Calu3 (cell line): ENCODE data around the gene TRIM38. TPM values are rescaled to one million over a fixed set of nuclear protein-coding genes. Genes with fewer than 3 reads are reported as not detected.

Source experiments
- BruUV-seq: library from RNA; stranded (reverse); fragments of 400-500 nt; replicated peaks from 2 replicates; lab custom pipeline; 2021; lab: Mats Ljungman, UMichigan
- CTCF ChIA-PET: fragments of 300-600 bp; sonication (Branson Sonifier 250); formaldehyde crosslinking; loops from one replicate; lab custom pipeline; 2022; ENCODE audit warnings: antibody characterized with exemption; lab: Charles Lee
- DNase-seq: peaks from one replicate; pipeline ENCODE4 v3.0.0; 2022
- H3K27ac Mint-ChIP-seq: one replicate; pipeline ENCODE4 v1.8.0; 2022; ENCODE audit warnings: mixed read lengths; ENCODE audit not compliant: unreplicated experiment
- H3K27me3 Mint-ChIP-seq: one replicate; pipeline ENCODE4 v1.8.0; 2022; ENCODE audit warnings: mixed read lengths; ENCODE audit not compliant: unreplicated experiment
- H3K36me3 Mint-ChIP-seq: one replicate; pipeline ENCODE4 v1.8.0; 2022; ENCODE audit warnings: mild to moderate bottlenecking, moderate library complexity, mixed read lengths; ENCODE audit not compliant: insufficient read depth, unreplicated experiment
- H3K4me1 Mint-ChIP-seq: one replicate; pipeline ENCODE4 v1.8.0; 2022; ENCODE audit warnings: mild to moderate bottlenecking, low read depth, mixed read lengths; ENCODE audit not compliant: unreplicated experiment
- H3K4me3 Mint-ChIP-seq: one replicate; pipeline ENCODE4 v1.8.0; 2022; ENCODE audit warnings: mild to moderate bottlenecking, low read depth, moderate library complexity, mixed read lengths; ENCODE audit not compliant: unreplicated experiment
- H3K9me3 Mint-ChIP-seq: one replicate; pipeline ENCODE4 v1.8.0; 2022; ENCODE audit warnings: low read depth, mixed read lengths; ENCODE audit not compliant: unreplicated experiment
- intact Hi-C: fragments of 100-400 bp; cut with micrococcal nuclease; formaldehyde crosslinking; loops from one replicate; pipeline ENCODE4 v1.10.0; 2022; ENCODE audit not compliant: unreplicated experiment
- total RNA-seq: library from RNA; stranded (reverse); gene quantifications from 2 replicates; pipeline ENCODE4 v1.2.3, GENCODE V29; 2022
- TF ChIP-seq, protein P1 (sequence below): fragments of 200-600 bp; IDR thresholded peaks from one replicate; pipeline ENCODE4 v1.8.0; 2022; ENCODE audit warnings: antibody characterized with exemption; ENCODE audit not compliant: unreplicated experiment

Gene TRIM38
- total RNA-seq, 1 experiment from 2014 or later: 20.6 TPM

GRCh38 chr6:26028746-26029569, 66.4 kb downstream of the TRIM38 start:
- intact Hi-C loops: no loop called here

GRCh38 chr6:26029570-26029856, 66.9 kb downstream of the TRIM38 start:
- DNase-seq: no peak
- peaks cover 13% of the 10 kb centered on the region for H3K27me3 Mint-ChIP-seq
- TF ChIP-seq, protein P1, sequence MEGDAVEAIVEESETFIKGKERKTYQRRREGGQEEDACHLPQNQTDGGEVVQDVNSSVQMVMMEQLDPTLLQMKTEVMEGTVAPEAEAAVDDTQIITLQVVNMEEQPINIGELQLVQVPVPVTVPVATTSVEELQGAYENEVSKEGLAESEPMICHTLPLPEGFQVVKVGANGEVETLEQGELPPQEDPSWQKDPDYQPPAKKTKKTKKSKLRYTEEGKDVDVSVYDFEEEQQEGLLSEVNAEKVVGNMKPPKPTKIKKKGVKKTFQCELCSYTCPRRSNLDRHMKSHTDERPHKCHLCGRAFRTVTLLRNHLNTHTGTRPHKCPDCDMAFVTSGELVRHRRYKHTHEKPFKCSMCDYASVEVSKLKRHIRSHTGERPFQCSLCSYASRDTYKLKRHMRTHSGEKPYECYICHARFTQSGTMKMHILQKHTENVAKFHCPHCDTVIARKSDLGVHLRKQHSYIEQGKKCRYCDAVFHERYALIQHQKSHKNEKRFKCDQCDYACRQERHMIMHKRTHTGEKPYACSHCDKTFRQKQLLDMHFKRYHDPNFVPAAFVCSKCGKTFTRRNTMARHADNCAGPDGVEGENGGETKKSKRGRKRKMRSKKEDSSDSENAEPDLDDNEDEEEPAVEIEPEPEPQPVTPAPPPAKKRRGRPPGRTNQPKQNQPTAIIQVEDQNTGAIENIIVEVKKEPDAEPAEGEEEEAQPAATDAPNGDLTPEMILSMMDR: no peak
- BruUV-seq: no TSS peak
- H3K9me3 Mint-ChIP-seq: no peaks in the 10 kb centered on the region
- peak overlapping the region; percentile 100 for H3K27ac Mint-ChIP-seq
- no peak overlapping the region for H3K4me3 Mint-ChIP-seq
- H3K36me3 Mint-ChIP-seq: peaks cover 89% of the 10 kb centered on the region
- intact Hi-C loops: no loop called here
- CTCF ChIA-PET: no interaction called here
- peaks cover 90% of the 10 kb centered on the region for H3K4me1 Mint-ChIP-seq

More at GRCh38 chr6:26028746-26029569, 66.4 kb downstream of the TRIM38 start:
- Mint-ChIP-seq H3K4me3 (peak overlapping the region; percentile 53), H3K27ac (peak overlapping the region; percentile 100), H3K36me3 (peaks cover 85% of the 10 kb centered on the region), H3K9me3 (no peaks in the 10 kb centered on the region), H3K4me1 (peaks cover 90% of the 10 kb centered on the region), H3K27me3 (peaks cover 13% of the 10 kb centered on the region)
- TF ChIP-seq, protein P1: no peak
- BruUV-seq: no TSS peak
- CTCF ChIA-PET: no interaction called here
- DNase-seq: no peak

- BruUV-seq: no TSS peak
- TF ChIP-seq, protein P1: no peak
- intact Hi-C loops: loop anchor here (5.0 kb wide), 1 partner anchor 167 kb away; a partner anchor contains a TSS
Measured at GRCh38 chr6:26029857-26030653, 67.5 kb downstream of the TRIM38 start.

DNA sequence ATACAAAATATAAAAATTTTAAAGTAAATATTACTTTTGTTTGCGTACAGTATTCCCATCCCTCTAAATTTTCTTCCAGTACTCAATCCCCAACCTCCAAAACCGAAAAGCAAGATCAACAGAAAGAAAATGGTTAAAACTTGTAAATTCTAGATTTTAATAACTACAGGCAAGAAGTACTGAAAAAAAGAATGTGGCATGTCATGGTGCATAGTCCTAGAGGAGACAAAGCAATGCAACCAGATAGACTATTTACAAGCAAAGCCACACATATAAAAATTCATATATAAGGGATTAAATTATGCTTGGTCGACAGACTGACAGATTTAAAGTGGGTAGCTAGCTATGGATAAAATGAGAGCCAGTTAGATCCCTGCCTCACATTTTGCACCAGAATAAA, 68.1 kb downstream of the TRIM38 start:
- CTCF ChIA-PET: interaction anchor here (0.7 to 3.3 kb wide), 6 partner anchors 13 to 1350 kb away, joined by 3 to 20 read pairs (median 6); a partner anchor contains a TSS
- Mint-ChIP-seq H3K4me3 (peak overlapping the region; percentile 88), H3K4me1 (peaks cover 84% of the 10 kb centered on the region), H3K27ac (peak overlapping the region; percentile 100), H3K27me3 (peaks cover 13% of the 10 kb centered on the region), H3K9me3 (no peaks in the 10 kb centered on the region), H3K36me3 (peaks cover 86% of the 10 kb centered on the region)
- intact Hi-C loops: loop anchor here (5.0 kb wide), 1 partner anchor 167 kb away; a partner anchor contains a TSS
- no peak for DNase-seq
- TF ChIP-seq, protein P1: no peak
- BruUV-seq: no TSS peak

More at GRCh38 chr6:26029857-26030653, 67.5 kb downstream of the TRIM38 start:
- Mint-ChIP-seq H3K36me3 (peaks cover 89% of the 10 kb centered on the region), H3K27ac (peak overlapping the region; percentile 100), H3K9me3 (no peaks in the 10 kb centered on the region), H3K4me3 (peak overlapping the region; percentile 88), H3K4me1 (peaks cover 90% of the 10 kb centered on the region), H3K27me3 (peaks cover 13% of the 10 kb centered on the region)
- CTCF ChIA-PET: interaction anchor here (0.7 to 3.3 kb wide), 3 partner anchors 14 to 1349 kb away, joined by 3 to 20 read pairs (median 9); a partner anchor contains a TSS
- DNase-seq: no peak
